Panc1 (cell line): Measurements from ENCODE around the gene ZNF652. TPM values are rescaled to one million over a fixed set of nuclear protein-coding genes. Genes with fewer than 3 reads are reported as not detected.

Experiments used
- ATAC-seq: fragments of 200-7000 bp; cut with Tn5 transposase; 2 replicates; pipeline ENCODE4 v1.9.1; 2020; ENCODE audit warnings: mild to moderate bottlenecking, moderate library complexity
- BruUV-seq: library from RNA; stranded (reverse); fragments of 400-500 nt; replicated peaks from 2 replicates; lab custom pipeline; 2021; lab: Mats Ljungman, UMichigan
- CTCF ChIA-PET: fragments of 300-600 bp; sonication (Branson Sonifier 250); formaldehyde crosslinking; loops from one replicate; lab custom pipeline; 2022; ENCODE audit warnings: antibody characterized with exemption; lab: Charles Lee
- POLR2A ChIA-PET: fragments of 300-600 bp; sonication (Branson Sonifier 250); formaldehyde crosslinking; loops from one replicate; lab custom pipeline; 2022; ENCODE audit warnings: antibody characterized with exemption; lab: Charles Lee
- DNase-seq: peaks from one replicate; pipeline ENCODE4 v3.0.0-alpha.2; 2010; ENCODE audit warnings: low read depth, low spot score
- H3K27ac ChIP-seq: 2 replicates; pipeline ENCODE4 v1.5.1; 2011; ENCODE audit warnings: mild to moderate bottlenecking, low read length, inconsistent platforms
- H3K27me3 ChIP-seq: fragments of 200-500 bp; sonication (Bioruptor generic); 2 replicates; pipeline ENCODE4 v1.6.0; 2014; ENCODE audit warnings: low read length, inconsistent platforms; ENCODE audit not compliant: control insufficient read depth, insufficient read depth
- H3K36me3 ChIP-seq: fragments of 200-500 bp; sonication (Bioruptor generic); 2 replicates; pipeline ENCODE4 v1.5.1; 2014; ENCODE audit warnings: inconsistent platforms, mild to moderate bottlenecking, low read length, moderate library complexity; ENCODE audit not compliant: control insufficient read depth, insufficient read depth
- H3K4me1 ChIP-seq: 2 replicates; pipeline ENCODE4 v1.5.1; 2011; ENCODE audit warnings: inconsistent platforms, mild to moderate bottlenecking, low read length, moderate library complexity; ENCODE audit not compliant: control insufficient read depth, insufficient read depth
- H3K4me3 ChIP-seq, 2 experiments: 2 replicates each; pipeline ENCODE4 v1.5.1; 2011 to 2012; ENCODE audit warnings: low read depth in 2 of 2, low read length in 2 of 2, mild to moderate bottlenecking in 2 of 2, inconsistent platforms in 1 of 2, moderate library complexity in 1 of 2
- H3K9me3 ChIP-seq: fragments of 200-500 bp; sonication (Bioruptor generic); 2 replicates; pipeline ENCODE4 v1.5.1; 2014; ENCODE audit warnings: low read depth, mild to moderate bottlenecking, inconsistent platforms, low read length, moderate library complexity; ENCODE audit not compliant: control insufficient read depth, insufficient read depth
- POLR2AphosphoS5 ChIP-seq: IDR thresholded peaks from 2 replicates; pipeline ENCODE4 v1.6.1; 2012; ENCODE audit warnings: mild to moderate bottlenecking, low read depth, low read length, moderate library complexity
- SIN3A ChIP-seq: IDR thresholded peaks from 2 replicates; pipeline ENCODE4 v1.6.1; 2012; ENCODE audit warnings: low read depth, mild to moderate bottlenecking, low read length, moderate library complexity, borderline replicate concordance; ENCODE audit not compliant: insufficient read depth
- TCF7L2 ChIP-seq: IDR thresholded peaks from 2 replicates; pipeline ENCODE4 v1.6.1; 2011; ENCODE audit warnings: mild to moderate bottlenecking, low read depth, low read length, inconsistent platforms
- in situ Hi-C: cut with HindIII; loops from 2 replicates; pipeline ENCODE4 v1.10.0; 2016; ENCODE audit warnings: low sequenced_read_pairs, low pct_unique_long_range_greater_than_20kb
- intact Hi-C: fragments of 100-400 bp; cut with micrococcal nuclease; formaldehyde crosslinking; loops from one replicate; pipeline ENCODE4 v1.10.0; 2022; ENCODE audit not compliant: unreplicated experiment
- total RNA-seq: library from RNA; stranded (reverse); gene quantifications from one replicate; pipeline ENCODE4 v1.2.1, GENCODE V29; 2021; ENCODE audit not compliant: unreplicated experiment
- TF ChIP-seq, protein P1 (sequence below), 2 experiments: IDR thresholded peaks; 2 replicates each; pipeline ENCODE4 v1.6.1; 2011 to 2012; ENCODE audit warnings: low read depth in 2 of 2, control low read depth in 1 of 2, low read length in 1 of 2, mild to moderate bottlenecking in 1 of 2, moderate library complexity in 1 of 2; ENCODE audit not compliant: insufficient read depth in 1 of 2
- TF ChIP-seq, protein P2 (sequence below): fragments of 450-650 bp; IDR thresholded peaks from 2 replicates; pipeline ENCODE4 v1.5.1; 2017; ENCODE audit warnings: mild to moderate bottlenecking

ZNF652 gene
- total RNA-seq, 1 experiment from 2014 or later: 42.4 TPM

DNA sequence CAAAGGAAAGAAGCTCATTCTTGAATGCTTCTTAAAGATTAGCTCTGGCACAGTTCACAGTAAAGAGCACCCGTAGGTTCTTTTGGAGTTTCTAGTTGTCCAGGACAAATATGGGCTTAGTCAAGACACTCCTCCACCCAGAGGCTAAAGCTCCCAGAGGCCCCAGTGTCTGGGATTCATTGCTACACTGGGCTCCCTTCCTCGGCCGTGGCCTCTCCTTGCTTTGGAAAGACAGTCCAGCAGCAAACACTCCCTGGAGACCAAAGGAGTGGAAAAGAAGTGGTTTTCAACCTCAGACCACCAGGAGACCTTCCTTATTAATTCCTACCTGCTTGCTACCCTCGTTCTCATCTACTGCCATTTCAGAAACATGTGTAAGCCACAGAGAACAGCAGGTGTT is 35.5 kb upstream of the ZNF652 start:
- Histone ChIP-seq H3K27ac (no peak overlapping the region), H3K27me3 (no peaks in the 10 kb centered on the region), H3K9me3 (no peaks in the 10 kb centered on the region), H3K36me3 (no peaks in the 10 kb centered on the region), H3K4me1 (no peaks in the 10 kb centered on the region; the same call in 1 of the 2 replicates), H3K4me3 (no peak overlapping the region)
- in situ Hi-C loops (no loop called here), intact Hi-C loops (no loop called here)
- CTCF ChIA-PET: interaction anchor here (0.5 to 0.6 kb wide), 3 partner anchors 64 to 144 kb away, joined by 3 to 8 read pairs (median 7); no protein-coding TSS in a partner anchor
- POLR2A ChIA-PET: interaction anchor here (0.6 kb wide), 1 partner anchor 106 kb away, joined by 3 read pairs; no protein-coding TSS in a partner anchor
- no peak for ATAC-seq
- DNase-seq: no peak
- BruUV-seq: no TSS peak
- no peak for TF ChIP-seq SIN3A
- TF ChIP-seq, protein P1, sequence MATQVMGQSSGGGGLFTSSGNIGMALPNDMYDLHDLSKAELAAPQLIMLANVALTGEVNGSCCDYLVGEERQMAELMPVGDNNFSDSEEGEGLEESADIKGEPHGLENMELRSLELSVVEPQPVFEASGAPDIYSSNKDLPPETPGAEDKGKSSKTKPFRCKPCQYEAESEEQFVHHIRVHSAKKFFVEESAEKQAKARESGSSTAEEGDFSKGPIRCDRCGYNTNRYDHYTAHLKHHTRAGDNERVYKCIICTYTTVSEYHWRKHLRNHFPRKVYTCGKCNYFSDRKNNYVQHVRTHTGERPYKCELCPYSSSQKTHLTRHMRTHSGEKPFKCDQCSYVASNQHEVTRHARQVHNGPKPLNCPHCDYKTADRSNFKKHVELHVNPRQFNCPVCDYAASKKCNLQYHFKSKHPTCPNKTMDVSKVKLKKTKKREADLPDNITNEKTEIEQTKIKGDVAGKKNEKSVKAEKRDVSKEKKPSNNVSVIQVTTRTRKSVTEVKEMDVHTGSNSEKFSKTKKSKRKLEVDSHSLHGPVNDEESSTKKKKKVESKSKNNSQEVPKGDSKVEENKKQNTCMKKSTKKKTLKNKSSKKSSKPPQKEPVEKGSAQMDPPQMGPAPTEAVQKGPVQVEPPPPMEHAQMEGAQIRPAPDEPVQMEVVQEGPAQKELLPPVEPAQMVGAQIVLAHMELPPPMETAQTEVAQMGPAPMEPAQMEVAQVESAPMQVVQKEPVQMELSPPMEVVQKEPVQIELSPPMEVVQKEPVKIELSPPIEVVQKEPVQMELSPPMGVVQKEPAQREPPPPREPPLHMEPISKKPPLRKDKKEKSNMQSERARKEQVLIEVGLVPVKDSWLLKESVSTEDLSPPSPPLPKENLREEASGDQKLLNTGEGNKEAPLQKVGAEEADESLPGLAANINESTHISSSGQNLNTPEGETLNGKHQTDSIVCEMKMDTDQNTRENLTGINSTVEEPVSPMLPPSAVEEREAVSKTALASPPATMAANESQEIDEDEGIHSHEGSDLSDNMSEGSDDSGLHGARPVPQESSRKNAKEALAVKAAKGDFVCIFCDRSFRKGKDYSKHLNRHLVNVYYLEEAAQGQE (IDR thresholded peaks at IDR 0.05; ENCODE audit: insufficient read depth in 1 of 2, low read depth in 2 of 2, low read length in 1 of 2): no peak
- no peak for TF ChIP-seq TCF7L2
- TF ChIP-seq, protein P2, sequence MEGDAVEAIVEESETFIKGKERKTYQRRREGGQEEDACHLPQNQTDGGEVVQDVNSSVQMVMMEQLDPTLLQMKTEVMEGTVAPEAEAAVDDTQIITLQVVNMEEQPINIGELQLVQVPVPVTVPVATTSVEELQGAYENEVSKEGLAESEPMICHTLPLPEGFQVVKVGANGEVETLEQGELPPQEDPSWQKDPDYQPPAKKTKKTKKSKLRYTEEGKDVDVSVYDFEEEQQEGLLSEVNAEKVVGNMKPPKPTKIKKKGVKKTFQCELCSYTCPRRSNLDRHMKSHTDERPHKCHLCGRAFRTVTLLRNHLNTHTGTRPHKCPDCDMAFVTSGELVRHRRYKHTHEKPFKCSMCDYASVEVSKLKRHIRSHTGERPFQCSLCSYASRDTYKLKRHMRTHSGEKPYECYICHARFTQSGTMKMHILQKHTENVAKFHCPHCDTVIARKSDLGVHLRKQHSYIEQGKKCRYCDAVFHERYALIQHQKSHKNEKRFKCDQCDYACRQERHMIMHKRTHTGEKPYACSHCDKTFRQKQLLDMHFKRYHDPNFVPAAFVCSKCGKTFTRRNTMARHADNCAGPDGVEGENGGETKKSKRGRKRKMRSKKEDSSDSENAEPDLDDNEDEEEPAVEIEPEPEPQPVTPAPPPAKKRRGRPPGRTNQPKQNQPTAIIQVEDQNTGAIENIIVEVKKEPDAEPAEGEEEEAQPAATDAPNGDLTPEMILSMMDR: no peak
- no peak for TF ChIP-seq POLR2AphosphoS5

DNA sequence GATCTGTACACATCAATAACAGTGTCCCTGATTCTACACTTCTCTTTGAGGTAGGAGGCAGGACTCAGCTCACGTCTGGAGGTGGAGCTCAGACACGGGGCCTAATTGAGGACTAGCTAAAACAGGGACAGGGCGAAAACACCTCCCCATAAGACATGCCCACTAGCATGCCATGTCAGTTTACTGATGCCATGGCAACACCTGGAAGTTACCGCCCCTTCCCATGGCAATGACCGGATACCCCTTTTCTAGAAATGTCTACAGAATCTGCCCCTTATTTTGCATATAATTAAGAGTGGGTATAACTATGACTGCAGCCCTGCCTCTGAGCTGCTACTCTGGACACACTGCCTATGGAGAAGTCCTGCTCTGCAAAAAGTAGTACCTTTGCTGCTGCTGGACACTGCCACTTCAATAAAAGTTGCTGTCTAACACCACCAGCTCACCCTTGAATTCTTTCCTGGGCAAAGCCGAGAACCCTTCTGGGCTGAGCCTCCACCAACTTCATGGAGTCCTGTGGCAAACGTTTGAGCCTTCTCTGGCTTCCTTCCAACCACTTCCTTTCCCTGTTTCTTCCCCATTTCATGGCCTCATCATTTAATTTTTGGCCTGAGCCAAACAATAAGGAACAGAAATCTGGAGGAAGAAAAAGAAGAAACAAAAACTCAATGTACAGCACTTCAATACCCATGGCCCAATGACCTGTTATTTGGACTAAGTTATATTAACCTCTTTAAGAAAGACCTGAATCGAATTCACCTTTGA is 31.6 kb upstream of the ZNF652 start:
- DNase-seq (no peak), ATAC-seq (no peak)
- H3K27me3 ChIP-seq: no peaks in the 10 kb centered on the region
- CTCF ChIA-PET: no interaction called here
- no peak for TF ChIP-seq POLR2AphosphoS5
- TF ChIP-seq, protein P1 (IDR thresholded peaks at IDR 0.05; ENCODE audit: insufficient read depth in 1 of 2, low read depth in 2 of 2, low read length in 1 of 2): no peak
- TF ChIP-seq SIN3A: no peak
- TF ChIP-seq, protein P2: no peak
- TF ChIP-seq TCF7L2: no peak
- intact Hi-C loops (no loop called here), in situ Hi-C loops (no loop called here)
- H3K4me1 ChIP-seq: peaks cover 7% of the 10 kb centered on the region
- BruUV-seq: no TSS peak
- no peaks in the 10 kb centered on the region for H3K36me3 ChIP-seq
- no peak overlapping the region for H3K4me3 ChIP-seq
- H3K27ac ChIP-seq: no peak overlapping the region
- POLR2A ChIA-PET: no interaction called here
- no peaks in the 10 kb centered on the region for H3K9me3 ChIP-seq
